ENCODE data around the gene ABCB9. TPM values are rescaled to one million over a fixed set of nuclear protein-coding genes. Genes with fewer than 3 reads are reported as not detected.
"Not testable (repeated sequence)": the region's sequence is repeated elsewhere in the genome, so short reads cannot be mapped to it uniquely, and the experiment has no call there.

Gene ABCB9
- total RNA-seq, 1 donor from 2014 or later = 19.6 TPM

- Histone ChIP-seq H3K27ac (peak overlapping the region; percentile 84 to 94), H3K4me3 (peak overlapping the region; percentile 89 to 98), H3K9me3 (no peaks in the 10 kb centered on the region), H3K27me3 (no peaks in the 10 kb centered on the region), H3K36me3 (no peaks in the 10 kb centered on the region), H3K4me1 (peaks cover 0 to 35% of the 10 kb centered on the region in 2 donors)
- DNase-seq (ENCODE audit: low spot score in 2 of 2) = no peak
- intact Hi-C loops (cut with DNase I) = loop anchor here (5.0 kb wide), 2 partner anchors 43 to 72 kb away; partner anchors contain the start of gene ABCB9
- no peak for TF ChIP-seq CTCF (IDR thresholded peaks at IDR 0.05)
Measured at GRCh38 chr12:122895320-122895703, 71.0 kb downstream of the ABCB9 start.

GRCh38 chr12:122894193-122895121, 71.8 kb downstream of the ABCB9 start:
- TF ChIP-seq CTCF (IDR thresholded peaks at IDR 0.05) = no peak
- Histone ChIP-seq H3K36me3 (no peaks in the 10 kb centered on the region), H3K9me3 (no peaks in the 10 kb centered on the region), H3K4me1 (peaks cover 0 to 42% of the 10 kb centered on the region in 2 donors), H3K27ac (peak overlapping the region; percentile 84 to 94), H3K27me3 (no peaks in the 10 kb centered on the region), H3K4me3 (peak overlapping the region; percentile 89 to 98)
- DNase-seq (ENCODE audit: low spot score in 2 of 2) = peak in 1 of 2 donors; percentile 64
- intact Hi-C loops (cut with DNase I) = loop anchor here (5.0 kb wide), 2 partner anchors 42 to 73 kb away; partner anchors contain the start of gene ABCB9

DNA sequence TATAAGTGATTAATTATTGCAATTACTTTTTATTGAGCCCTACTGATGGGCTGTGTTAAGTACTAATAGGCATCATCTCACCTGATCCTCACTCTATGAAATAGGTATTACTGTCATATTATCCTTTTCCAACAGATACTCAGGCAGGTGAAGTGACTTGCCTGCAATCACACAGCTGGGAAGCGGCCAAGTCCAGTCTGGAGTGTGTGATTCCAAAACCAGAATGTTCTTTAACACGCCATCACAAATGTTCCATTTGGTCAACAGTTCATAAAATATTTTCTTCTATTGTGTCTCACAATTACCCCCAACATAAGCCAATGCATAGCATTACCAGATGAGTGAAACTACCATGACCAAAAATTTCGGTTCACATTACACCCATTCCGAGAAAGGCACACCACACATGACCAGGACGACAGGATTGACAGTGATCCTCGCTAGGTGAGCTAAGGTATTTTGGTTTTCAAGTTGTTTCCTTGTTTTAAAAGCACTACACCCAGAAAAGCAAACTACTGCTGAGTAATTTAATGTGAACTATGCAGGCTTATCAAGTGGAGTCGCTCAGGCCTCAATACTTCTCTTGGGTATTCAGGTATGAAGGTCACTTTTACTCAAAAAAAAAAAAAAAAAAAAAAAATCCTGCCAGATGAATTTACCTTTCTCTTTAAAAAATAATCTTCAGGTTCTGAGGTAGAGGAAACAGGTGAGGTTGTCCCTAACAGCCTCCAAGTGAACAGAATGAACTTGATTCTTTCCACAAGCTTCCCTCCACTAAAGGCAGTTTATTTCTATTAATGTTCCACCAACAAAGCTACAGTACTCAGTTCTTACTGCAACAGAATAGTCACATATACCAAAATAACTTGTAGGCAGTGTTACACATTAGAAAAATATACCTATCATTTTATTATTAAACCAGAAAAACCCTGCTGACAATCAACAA, 72.8 kb downstream of the ABCB9 start:
- peaks cover 7 to 52% of the 10 kb centered on the region in 2 donors for H3K4me1 ChIP-seq

GRCh38 chr12:122892724-122893123, 73.5 kb downstream of the ABCB9 start:
- Histone ChIP-seq H3K4me1 (peaks cover 7 to 59% of the 10 kb centered on the region in 2 donors), H3K4me3 (peak overlapping the region in 1 of 2 donors; percentile 51), H3K27ac (peak overlapping the region; percentile 63 to 94)
- H3K27me3 ChIP-seq; H3K36me3 ChIP-seq; H3K9me3 ChIP-seq; intact Hi-C loops (cut with DNase I): not testable (repeated sequence)
- DNase-seq (ENCODE audit: low spot score in 2 of 2) = peak in 1 of 2 donors; percentile 22

More for the DNA sequence above, 72.8 kb downstream of the ABCB9 start:
- Histone ChIP-seq H3K9me3 (no peaks in the 10 kb centered on the region), H3K36me3 (no peaks in the 10 kb centered on the region), H3K27ac (peak overlapping the region; percentile 84 to 94), H3K27me3 (no peaks in the 10 kb centered on the region), H3K4me3 (peak overlapping the region; percentile 89 to 98)
- no peak for TF ChIP-seq CTCF (IDR thresholded peaks at IDR 0.05)
- peak in 1 of 2 donors; percentile 41 for DNase-seq (ENCODE audit: low spot score in 2 of 2)
- intact Hi-C loops (cut with DNase I) = no loop called here

DNA sequence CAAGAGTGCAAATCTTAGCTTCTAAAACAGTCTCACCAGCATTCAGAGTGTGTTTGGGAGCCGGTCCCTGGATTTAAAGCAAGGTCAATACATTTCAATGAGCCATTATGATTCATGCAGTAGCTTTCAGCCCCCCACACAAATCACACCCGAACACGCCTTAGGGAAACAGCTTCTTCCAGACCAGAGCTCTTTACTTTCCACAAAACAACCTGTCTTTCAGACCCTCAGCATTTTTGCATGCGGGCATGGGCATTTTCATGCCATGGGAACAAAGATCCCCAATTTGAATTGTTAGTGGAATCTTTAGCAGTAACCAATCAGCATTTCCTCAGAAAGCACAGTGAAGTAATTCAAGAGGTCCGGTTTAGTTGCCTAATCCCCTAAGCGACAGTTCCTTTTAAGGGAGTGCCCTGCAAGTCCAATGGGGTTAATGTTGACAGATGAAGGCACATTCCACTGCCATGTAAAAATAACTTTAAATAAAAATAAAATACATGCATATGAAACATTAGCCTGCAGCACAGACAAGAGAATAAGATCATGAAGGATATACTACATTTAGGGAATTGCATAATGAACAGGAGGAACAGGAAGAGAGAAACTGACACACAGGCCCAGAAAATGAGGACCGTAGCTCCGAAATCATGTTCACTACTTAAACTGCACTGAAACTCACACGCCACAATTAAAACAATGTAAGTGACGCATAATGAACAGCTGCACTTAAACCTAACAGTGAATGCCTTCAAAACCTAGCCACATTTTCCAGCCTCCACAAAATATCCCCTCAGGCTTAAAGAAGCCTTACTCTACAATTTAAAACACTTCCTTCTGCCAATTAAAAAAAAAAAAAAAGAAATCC, 74.4 kb downstream of the ABCB9 start:
- Histone ChIP-seq H3K36me3 (no peaks in the 10 kb centered on the region), H3K4me1 (peaks cover 7 to 63% of the 10 kb centered on the region in 2 donors), H3K4me3 (peak overlapping the region; percentile 32 to 51), H3K9me3 (no peaks in the 10 kb centered on the region), H3K27me3 (no peaks in the 10 kb centered on the region), H3K27ac (peak overlapping the region; percentile 63 to 66)
- intact Hi-C loops (cut with DNase I) = no loop called here
- TF ChIP-seq CTCF (IDR thresholded peaks at IDR 0.05) = no peak
- DNase-seq (ENCODE audit: low spot score in 2 of 2) = peak in 1 of 2 donors; percentile 66
